Daoy (cell line): ENCODE measurements around the gene VSIG10L2. TPM values are rescaled to one million over a fixed set of nuclear protein-coding genes. Genes with fewer than 3 reads are reported as not detected.

Experiments
- total RNA-seq: library from RNA; depleted of rRNA; stranded (reverse); fragments of >200 nt; shearing (Covaris generic); gene quantifications from 2 replicates; pipeline ENCODE4 v1.2.3, GENCODE V29; 2014; rRNA removed

The VSIG10L2 gene
- total RNA-seq, 1 experiment from 2014 or later: not detected

Other genes with a start within 250 kb of the VSIG10L2 start
- not detected in 2 replicates for gene PATE1, start 199.8 kb upstream of the VSIG10L2 start, total RNA-seq
- gene PATE2, start 167.2 kb upstream of the VSIG10L2 start, total RNA-seq: 0.29 TPM in 1 of 2 replicates, not detected in the other
- not detected in 2 replicates for gene PATE3, start 157.9 kb upstream of the VSIG10L2 start, total RNA-seq
- not detected in 2 replicates for gene PATE4, start 112.7 kb upstream of the VSIG10L2 start, total RNA-seq
- 5.1 and 6.1 TPM in 2 replicates for gene HYLS1, start 58.4 kb upstream of the VSIG10L2 start, total RNA-seq
- gene PUS3, start 42.8 kb upstream of the VSIG10L2 start, total RNA-seq: 20.2 and 24.0 TPM in 2 replicates
- 0.74 and 2.3 TPM in 2 replicates for gene DDX25, start 41.5 kb upstream of the VSIG10L2 start, total RNA-seq
- gene CDON, start 116.8 kb downstream of the VSIG10L2 start, total RNA-seq: 2.1 and 2.8 TPM in 2 replicates